Liver (tissue), 9 donors: ENCODE results near the gene USP48. TPM values are rescaled to one million over a fixed set of nuclear protein-coding genes. Genes with fewer than 3 reads are reported as not detected.

Experiments used
- DNase-seq: peaks from one replicate; pipeline ENCODE4 v3.0.0-alpha.2; 2017; ENCODE audit warnings: low spot score
- H3K27ac ChIP-seq, 2 donors: one replicate each; pipeline ENCODE4 v1.7.0; 2013; ENCODE audit warnings: inconsistent platforms in 2 of 2, low read length in 2 of 2, control low read depth in 1 of 2, low read depth in 1 of 2, mild to moderate bottlenecking in 1 of 2
- H3K27me3 ChIP-seq, 4 donors: one replicate each; pipeline versions ENCODE4 v1.6.1 to v1.7.0; 2013; ENCODE audit warnings: low read length in 3 of 4, inconsistent platforms in 1 of 4, mild to moderate bottlenecking in 1 of 4, moderate library complexity in 1 of 4; ENCODE audit not compliant: control insufficient read depth in 4 of 4, insufficient read depth in 4 of 4
- H3K36me3 ChIP-seq, 4 donors: one replicate each; pipeline versions ENCODE4 v1.6.1 to v1.7.0; 2013; ENCODE audit warnings: low read length in 3 of 4, mild to moderate bottlenecking in 3 of 4, low read depth in 1 of 4, moderate library complexity in 1 of 4; ENCODE audit not compliant: control insufficient read depth in 4 of 4, insufficient read depth in 3 of 4
- H3K4me1 ChIP-seq, 4 donors: one replicate each; pipeline versions ENCODE4 v1.6.1 to v1.7.0; 2013; ENCODE audit warnings: low read length in 3 of 4, mild to moderate bottlenecking in 3 of 4, moderate library complexity in 1 of 4; ENCODE audit not compliant: control insufficient read depth in 4 of 4, insufficient read depth in 4 of 4
- H3K4me3 ChIP-seq, 3 donors: one replicate each; pipeline versions ENCODE4 v1.6.1 to v1.7.0; 2013; ENCODE audit warnings: low read length in 3 of 3, control low read depth in 1 of 3, low read depth in 1 of 3, mild to moderate bottlenecking in 1 of 3
- H3K9ac ChIP-seq, 2 donors: one replicate each; pipeline ENCODE4 v1.7.0; 2013; ENCODE audit warnings: low read length in 2 of 2, mild to moderate bottlenecking in 2 of 2, moderate library complexity in 2 of 2, control low read depth in 1 of 2, low read depth in 1 of 2
- H3K9me3 ChIP-seq, 4 donors: one replicate each; pipeline versions ENCODE4 v1.6.1 to v1.7.0; 2013; ENCODE audit warnings: low read length in 3 of 4; ENCODE audit not compliant: control insufficient read depth in 4 of 4
- ATF3 ChIP-seq: IDR thresholded peaks from 2 replicates; pipeline ENCODE4 v1.6.1; 2016; ENCODE audit warnings: antibody characterized with exemption
- EGR1 ChIP-seq, 2 donors: IDR thresholded peaks; 2 replicates each; pipeline ENCODE4 v1.6.1; 2016 to 2018; ENCODE audit warnings: antibody characterized with exemption in 2 of 2, low read depth in 2 of 2
- FOXA1 ChIP-seq: IDR thresholded peaks from 2 replicates; pipeline ENCODE4 v1.6.1; 2016; ENCODE audit warnings: antibody characterized with exemption
- FOXA2 ChIP-seq: IDR thresholded peaks from 2 replicates; pipeline ENCODE4 v1.6.1; 2016; ENCODE audit warnings: antibody characterized with exemption
- GABPA ChIP-seq, 2 donors: IDR thresholded peaks in 1 of 2; conservative IDR thresholded peaks in 1 of 2; 2 replicates each; pipeline ENCODE4 v1.6.1; 2016; ENCODE audit warnings: antibody characterized with exemption in 2 of 2, mild to moderate bottlenecking in 1 of 2, moderate library complexity in 1 of 2
- HNF4A ChIP-seq, 2 donors: conservative IDR thresholded peaks; 2 replicates each; pipeline ENCODE4 v1.6.1; 2016; ENCODE audit warnings: antibody characterized with exemption in 2 of 2, mild to moderate bottlenecking in 2 of 2
- HNF4G ChIP-seq: IDR thresholded peaks from 2 replicates; pipeline ENCODE4 v1.6.1; 2016; ENCODE audit warnings: antibody characterized with exemption
- JUND ChIP-seq, 2 donors: IDR thresholded peaks; 2 replicates each; pipeline ENCODE4 v1.6.1; 2016; ENCODE audit warnings: antibody characterized with exemption in 2 of 2
- MAX ChIP-seq: IDR thresholded peaks from 2 replicates; pipeline ENCODE4 v1.6.1; 2016; ENCODE audit warnings: antibody characterized with exemption
- NR2F2 ChIP-seq: IDR thresholded peaks from 2 replicates; pipeline ENCODE4 v1.6.1; 2016; ENCODE audit warnings: antibody characterized with exemption
- RAD21 ChIP-seq, 2 donors: IDR thresholded peaks; 2 replicates each; pipeline ENCODE4 v1.6.1; 2016; ENCODE audit warnings: antibody characterized with exemption in 2 of 2, mild to moderate bottlenecking in 2 of 2
- RXRA ChIP-seq, 2 donors: IDR thresholded peaks; 2 replicates each; pipeline ENCODE4 v1.6.1; 2017 to 2018; ENCODE audit warnings: antibody characterized with exemption in 2 of 2, mild to moderate bottlenecking in 1 of 2
- SP1 ChIP-seq: IDR thresholded peaks from 2 replicates; pipeline ENCODE4 v1.6.1; 2018; ENCODE audit warnings: antibody characterized with exemption, mild to moderate bottlenecking
- TAF1 ChIP-seq: conservative IDR thresholded peaks from 2 replicates; pipeline ENCODE4 v1.6.1; 2016; ENCODE audit warnings: antibody characterized with exemption, mild to moderate bottlenecking
- YY1 ChIP-seq: IDR thresholded peaks from 2 replicates; pipeline ENCODE4 v1.6.1; 2016; ENCODE audit warnings: antibody characterized with exemption, mild to moderate bottlenecking
- WGBS: extraction: QIAGEN DNeasy Blood & Tissue Kit; methylation state at CpG from one replicate; pipeline ENCODE4 v1.1.7; 2013; 5-methylcytosine and 5-hydroxymethylcytosine counted together
- polyA plus RNA-seq, 2 donors: library from polyadenylated mRNA; stranded (reverse) in 1 of 2; unstranded in 1 of 2; fragments of 200-250 nt in 1 of 2; fragments of >200 nt in 1 of 2; fragmentation: Nextera tagmentation in 1 of 2; extraction: Ambion mirVana in 1 of 2; gene quantifications; one replicate each; pipeline versions ENCODE4 v1.2.1 to v1.2.3, GENCODE V29; 2013 to 2015
- total RNA-seq, 2 donors: library from RNA; depleted of rRNA; stranded (reverse); fragments of >200 nt; gene quantifications; one replicate each; pipeline ENCODE4 v1.2.3, GENCODE V29; 2014
- TF ChIP-seq, protein P1 (sequence below): fragments of 150-350 bp; IDR thresholded peaks from 2 replicates; pipeline ENCODE4 v1.5.1; 2017; ENCODE audit warnings: improper control_type of control experiment, low read depth, low read length; ENCODE audit not compliant: missing input control
- TF ChIP-seq, protein P2 (sequence below): IDR thresholded peaks from 2 replicates; pipeline ENCODE4 v1.6.1; 2016; ENCODE audit warnings: antibody characterized with exemption
- TF ChIP-seq, protein P3 (sequence below): IDR thresholded peaks from 2 replicates; pipeline ENCODE4 v1.6.1; 2016; ENCODE audit warnings: antibody characterized with exemption, mild to moderate bottlenecking
- donor health status: healthy.
- donor health status: healthy.
- donor health status: healthy.
- donor health status: healthy.
- donor health status: healthy.

USP48 gene
- total and polyA plus RNA-seq, 4 donors, result 7.8 to 34.9 (median 23.1) TPM

DNA sequence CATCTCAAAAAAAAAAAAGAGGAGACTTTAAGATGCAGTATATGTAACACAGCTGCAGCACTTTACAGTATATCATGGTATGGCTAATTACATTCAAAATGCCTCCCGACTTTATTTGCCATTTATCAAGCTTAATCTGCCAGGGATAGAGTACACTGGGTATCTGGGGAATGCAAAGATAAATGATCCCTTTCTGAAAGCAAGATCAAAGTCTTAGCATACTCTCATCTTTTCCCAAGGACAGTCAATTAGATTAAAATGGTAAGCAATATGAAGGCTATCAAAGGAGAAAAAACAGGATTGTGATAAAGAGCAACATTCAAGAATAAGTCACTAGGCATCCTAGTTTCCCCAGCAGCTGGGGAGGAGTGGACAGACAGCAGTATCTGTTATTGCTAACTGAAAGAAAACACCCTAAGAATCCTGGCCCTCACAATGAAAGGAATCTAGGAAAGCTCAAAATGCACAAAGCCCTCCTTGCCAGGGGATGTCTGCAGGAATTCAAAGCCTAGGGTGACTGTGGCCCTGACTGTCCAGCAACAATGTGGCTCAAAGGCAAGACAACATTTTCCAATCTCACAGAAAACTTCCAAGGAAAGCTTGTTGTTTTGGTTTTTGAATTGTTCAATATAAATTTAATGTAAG, 57.1 kb downstream of the USP48 start:
- Histone ChIP-seq H3K36me3 (peaks cover 2 to 40% (median 11%) of the 10 kb centered on the region in 4 donors), H3K4me3 (no peak overlapping the region), H3K4me1 (peaks cover 0 to 14% (median 10%) of the 10 kb centered on the region in 4 donors), H3K9ac (no peak overlapping the region), H3K27ac (no peak overlapping the region), H3K9me3 (no peaks in the 10 kb centered on the region), H3K27me3 (no peaks in the 10 kb centered on the region)
- TF ChIP-seq FOXA1 (no peak), RXRA (IDR thresholded peaks at IDR 0.05) (no peak), NR2F2 (no peak), TAF1 (no peak), RAD21 (IDR thresholded peaks at IDR 0.05) (no peak), SP1 (no peak), FOXA2 (no peak), EGR1 (IDR thresholded peaks at IDR 0.05; ENCODE audit: low read depth in 2 of 2) (no peak), YY1 (no peak), HNF4G (no peak), HNF4A (conservative IDR thresholded peaks at IDR 0.05) (no peak), GABPA (IDR thresholded peaks at IDR 0.05 in 1 of 2, conservative IDR thresholded peaks at IDR 0.05 in 1 of 2) (no peak)
- TF ChIP-seq, protein P1, sequence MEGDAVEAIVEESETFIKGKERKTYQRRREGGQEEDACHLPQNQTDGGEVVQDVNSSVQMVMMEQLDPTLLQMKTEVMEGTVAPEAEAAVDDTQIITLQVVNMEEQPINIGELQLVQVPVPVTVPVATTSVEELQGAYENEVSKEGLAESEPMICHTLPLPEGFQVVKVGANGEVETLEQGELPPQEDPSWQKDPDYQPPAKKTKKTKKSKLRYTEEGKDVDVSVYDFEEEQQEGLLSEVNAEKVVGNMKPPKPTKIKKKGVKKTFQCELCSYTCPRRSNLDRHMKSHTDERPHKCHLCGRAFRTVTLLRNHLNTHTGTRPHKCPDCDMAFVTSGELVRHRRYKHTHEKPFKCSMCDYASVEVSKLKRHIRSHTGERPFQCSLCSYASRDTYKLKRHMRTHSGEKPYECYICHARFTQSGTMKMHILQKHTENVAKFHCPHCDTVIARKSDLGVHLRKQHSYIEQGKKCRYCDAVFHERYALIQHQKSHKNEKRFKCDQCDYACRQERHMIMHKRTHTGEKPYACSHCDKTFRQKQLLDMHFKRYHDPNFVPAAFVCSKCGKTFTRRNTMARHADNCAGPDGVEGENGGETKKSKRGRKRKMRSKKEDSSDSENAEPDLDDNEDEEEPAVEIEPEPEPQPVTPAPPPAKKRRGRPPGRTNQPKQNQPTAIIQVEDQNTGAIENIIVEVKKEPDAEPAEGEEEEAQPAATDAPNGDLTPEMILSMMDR, result no peak
- DNase-seq, result no peak
- WGBS, result 88% methylated on average over 1 of the region's 1 CpG

GRCh38 chr1:21724570-21724969, 58.4 kb downstream of the USP48 start:
- TF ChIP-seq, protein P2, sequence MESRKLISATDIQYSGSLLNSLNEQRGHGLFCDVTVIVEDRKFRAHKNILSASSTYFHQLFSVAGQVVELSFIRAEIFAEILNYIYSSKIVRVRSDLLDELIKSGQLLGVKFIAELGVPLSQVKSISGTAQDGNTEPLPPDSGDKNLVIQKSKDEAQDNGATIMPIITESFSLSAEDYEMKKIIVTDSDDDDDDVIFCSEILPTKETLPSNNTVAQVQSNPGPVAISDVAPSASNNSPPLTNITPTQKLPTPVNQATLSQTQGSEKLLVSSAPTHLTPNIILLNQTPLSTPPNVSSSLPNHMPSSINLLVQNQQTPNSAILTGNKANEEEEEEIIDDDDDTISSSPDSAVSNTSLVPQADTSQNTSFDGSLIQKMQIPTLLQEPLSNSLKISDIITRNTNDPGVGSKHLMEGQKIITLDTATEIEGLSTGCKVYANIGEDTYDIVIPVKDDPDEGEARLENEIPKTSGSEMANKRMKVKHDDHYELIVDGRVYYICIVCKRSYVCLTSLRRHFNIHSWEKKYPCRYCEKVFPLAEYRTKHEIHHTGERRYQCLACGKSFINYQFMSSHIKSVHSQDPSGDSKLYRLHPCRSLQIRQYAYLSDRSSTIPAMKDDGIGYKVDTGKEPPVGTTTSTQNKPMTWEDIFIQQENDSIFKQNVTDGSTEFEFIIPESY, result no peak
- TF ChIP-seq JUND (IDR thresholded peaks at IDR 0.05) (no peak), HNF4G (no peak), ATF3 (no peak), GABPA (IDR thresholded peaks at IDR 0.05 in 1 of 2, conservative IDR thresholded peaks at IDR 0.05 in 1 of 2) (no peak), HNF4A (conservative IDR thresholded peaks at IDR 0.05) (no peak), FOXA2 (no peak), MAX (no peak), YY1 (no peak), TAF1 (no peak), RAD21 (IDR thresholded peaks at IDR 0.05) (no peak)
- TF ChIP-seq, protein P3, sequence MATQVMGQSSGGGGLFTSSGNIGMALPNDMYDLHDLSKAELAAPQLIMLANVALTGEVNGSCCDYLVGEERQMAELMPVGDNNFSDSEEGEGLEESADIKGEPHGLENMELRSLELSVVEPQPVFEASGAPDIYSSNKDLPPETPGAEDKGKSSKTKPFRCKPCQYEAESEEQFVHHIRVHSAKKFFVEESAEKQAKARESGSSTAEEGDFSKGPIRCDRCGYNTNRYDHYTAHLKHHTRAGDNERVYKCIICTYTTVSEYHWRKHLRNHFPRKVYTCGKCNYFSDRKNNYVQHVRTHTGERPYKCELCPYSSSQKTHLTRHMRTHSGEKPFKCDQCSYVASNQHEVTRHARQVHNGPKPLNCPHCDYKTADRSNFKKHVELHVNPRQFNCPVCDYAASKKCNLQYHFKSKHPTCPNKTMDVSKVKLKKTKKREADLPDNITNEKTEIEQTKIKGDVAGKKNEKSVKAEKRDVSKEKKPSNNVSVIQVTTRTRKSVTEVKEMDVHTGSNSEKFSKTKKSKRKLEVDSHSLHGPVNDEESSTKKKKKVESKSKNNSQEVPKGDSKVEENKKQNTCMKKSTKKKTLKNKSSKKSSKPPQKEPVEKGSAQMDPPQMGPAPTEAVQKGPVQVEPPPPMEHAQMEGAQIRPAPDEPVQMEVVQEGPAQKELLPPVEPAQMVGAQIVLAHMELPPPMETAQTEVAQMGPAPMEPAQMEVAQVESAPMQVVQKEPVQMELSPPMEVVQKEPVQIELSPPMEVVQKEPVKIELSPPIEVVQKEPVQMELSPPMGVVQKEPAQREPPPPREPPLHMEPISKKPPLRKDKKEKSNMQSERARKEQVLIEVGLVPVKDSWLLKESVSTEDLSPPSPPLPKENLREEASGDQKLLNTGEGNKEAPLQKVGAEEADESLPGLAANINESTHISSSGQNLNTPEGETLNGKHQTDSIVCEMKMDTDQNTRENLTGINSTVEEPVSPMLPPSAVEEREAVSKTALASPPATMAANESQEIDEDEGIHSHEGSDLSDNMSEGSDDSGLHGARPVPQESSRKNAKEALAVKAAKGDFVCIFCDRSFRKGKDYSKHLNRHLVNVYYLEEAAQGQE, result no peak
- TF ChIP-seq, protein P1, result no peak
- 96% methylated on average over 3 of the region's 3 CpGs for WGBS
- DNase-seq, result no peak
- H3K9me3 ChIP-seq, result no peaks in the 10 kb centered on the region
- no peak overlapping the region for H3K4me3 ChIP-seq
- peaks cover 4 to 47% (median 14%) of the 10 kb centered on the region in 4 donors for H3K36me3 ChIP-seq
- H3K9ac ChIP-seq, result no peak overlapping the region
- H3K4me1 ChIP-seq, result peaks cover 0 to 16% (median 10%) of the 10 kb centered on the region in 4 donors
- no peak overlapping the region for H3K27ac ChIP-seq
- H3K27me3 ChIP-seq, result no peaks in the 10 kb centered on the region
